Measurements from ENCODE around the gene ADGRV1.

ADGRV1 gene

DNA sequence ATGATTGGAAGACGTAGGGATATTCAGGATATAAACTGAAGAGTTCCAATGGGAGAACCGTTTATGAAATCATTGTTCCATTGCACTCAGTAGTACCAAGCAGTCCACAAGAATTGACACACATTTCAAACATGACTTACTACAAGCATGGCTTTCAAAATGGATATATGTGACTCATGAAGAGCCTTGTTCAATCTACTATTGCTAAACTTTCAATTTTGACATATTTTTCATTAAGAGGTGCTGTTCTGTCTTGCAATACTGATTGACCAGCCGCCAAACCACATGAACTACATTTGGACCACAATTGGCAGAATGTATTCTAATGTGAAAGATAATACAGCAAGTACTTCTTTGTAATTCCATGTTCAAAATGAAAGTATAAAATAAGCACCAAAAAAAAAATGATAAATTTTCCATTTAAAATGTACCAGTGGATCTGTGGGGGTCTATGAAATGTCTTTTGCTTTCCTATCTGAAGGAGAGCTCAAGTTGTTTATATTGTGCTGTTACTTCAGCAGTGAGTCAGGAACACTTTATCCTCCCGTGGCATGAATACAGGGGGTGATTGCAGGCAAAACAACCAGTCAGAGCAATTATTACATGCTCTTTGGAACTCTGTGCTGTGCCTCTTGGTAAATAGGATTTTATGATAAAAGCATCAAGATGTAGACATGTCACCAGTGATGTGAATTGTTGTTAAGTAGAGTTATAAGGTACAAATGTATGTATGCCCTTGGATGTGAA is 458.5 kb downstream of the ADGRV1 start:
- DNase-seq (ENCODE audit: low read depth in 1 of 2, low spot score in 1 of 2), result no peak
- in situ Hi-C loops (cut with HindIII; ENCODE audit: low pct_unique_long_range_greater_than_20kb, low sequenced_read_pairs), result no loop called here
- no peak for TF ChIP-seq JUND (IDR thresholded peaks at IDR 0.05; ENCODE audit: low read depth)

DNA sequence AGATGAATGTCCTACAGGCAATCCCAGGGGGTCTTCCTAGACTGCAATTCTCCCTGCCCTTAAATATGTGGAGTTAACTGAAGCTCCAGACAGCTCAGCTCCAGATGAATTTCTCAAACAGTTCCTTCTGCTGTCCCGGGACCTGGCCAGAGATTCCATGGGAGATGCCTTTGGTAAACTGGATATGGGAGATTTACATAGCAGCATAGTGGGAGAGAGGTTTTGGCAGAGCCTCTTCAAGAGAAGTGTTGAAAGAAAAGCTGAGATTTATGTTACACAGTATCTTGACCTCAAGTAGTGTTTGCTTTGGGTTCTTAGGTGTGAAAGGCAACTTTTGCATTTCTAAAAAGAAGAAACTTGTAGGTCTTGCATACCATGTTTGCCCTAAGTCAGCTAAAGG is 459.6 kb downstream of the ADGRV1 start:
- in situ Hi-C loops (cut with HindIII; ENCODE audit: low pct_unique_long_range_greater_than_20kb, low sequenced_read_pairs), result no loop called here
- no peak for DNase-seq (ENCODE audit: low read depth in 1 of 2, low spot score in 1 of 2)
- TF ChIP-seq JUND (IDR thresholded peaks at IDR 0.05; ENCODE audit: low read depth), result no peak

DNA sequence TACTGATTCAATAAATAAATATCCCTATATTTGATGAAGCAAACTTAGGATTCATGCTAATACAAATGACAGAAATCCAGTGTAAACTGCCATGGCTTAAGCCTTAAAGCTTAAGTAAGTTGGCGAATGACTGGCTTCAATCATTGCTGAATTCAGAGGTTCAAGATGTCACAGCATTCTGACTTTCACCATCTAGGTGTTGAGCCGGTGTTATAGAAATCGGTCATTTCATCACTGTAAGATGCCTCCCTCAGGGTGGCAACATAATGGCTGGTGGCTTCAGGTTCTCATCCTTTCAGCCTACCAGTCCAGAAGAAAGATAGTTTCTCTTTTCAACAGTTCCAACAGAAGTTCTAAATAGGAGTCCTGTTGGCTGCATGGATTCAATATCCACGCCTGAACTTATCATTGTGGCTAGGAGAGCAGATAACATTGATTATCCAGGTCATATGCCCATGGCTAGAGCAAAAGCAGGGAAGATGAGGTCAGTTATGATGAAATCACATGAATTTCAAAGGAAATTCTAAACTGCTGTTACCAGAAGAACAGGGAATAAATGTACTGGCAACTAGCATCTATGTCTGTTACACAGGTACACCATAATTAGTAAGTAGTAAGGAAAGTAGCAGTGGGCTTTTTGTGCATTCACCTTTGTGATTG is 460.2 kb downstream of the ADGRV1 start:
- in situ Hi-C loops (cut with HindIII; ENCODE audit: low pct_unique_long_range_greater_than_20kb, low sequenced_read_pairs), result no loop called here
- TF ChIP-seq JUND (IDR thresholded peaks at IDR 0.05; ENCODE audit: low read depth), result no peak
- no peak for DNase-seq (ENCODE audit: low read depth in 1 of 2, low spot score in 1 of 2)

GRCh38 chr5:91020065-91020800 is 461.6 kb downstream of the ADGRV1 start:
- in situ Hi-C loops (cut with HindIII; ENCODE audit: low pct_unique_long_range_greater_than_20kb, low sequenced_read_pairs), result no loop called here
- no peak for DNase-seq (ENCODE audit: low read depth in 1 of 2, low spot score in 1 of 2)
- TF ChIP-seq JUND (IDR thresholded peaks at IDR 0.05; ENCODE audit: low read depth), result no peak

DNA sequence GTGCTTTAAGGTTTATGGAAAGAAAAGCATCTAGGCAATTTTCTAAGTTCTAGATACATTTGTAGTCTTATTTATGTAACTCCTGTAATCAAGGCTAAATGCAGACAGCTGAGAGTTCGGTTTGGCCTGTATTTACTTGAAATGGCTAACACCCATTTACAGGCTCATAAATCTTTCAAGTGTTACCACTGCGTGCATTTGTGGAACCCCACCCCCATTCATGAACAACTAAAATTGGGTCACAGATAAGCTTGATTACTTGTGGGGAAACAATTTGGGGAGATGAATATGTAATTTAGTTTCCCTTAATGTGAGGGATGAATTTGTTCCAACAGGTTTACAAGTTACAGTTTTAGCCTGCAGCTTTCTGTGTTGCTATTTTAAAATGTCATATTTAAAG is 463.9 kb downstream of the ADGRV1 start:
- DNase-seq (ENCODE audit: low read depth in 1 of 2, low spot score in 1 of 2), result no peak
- no peak for TF ChIP-seq JUND (IDR thresholded peaks at IDR 0.05; ENCODE audit: low read depth)
- in situ Hi-C loops (cut with HindIII; ENCODE audit: low pct_unique_long_range_greater_than_20kb, low sequenced_read_pairs), result no loop called here

DNA sequence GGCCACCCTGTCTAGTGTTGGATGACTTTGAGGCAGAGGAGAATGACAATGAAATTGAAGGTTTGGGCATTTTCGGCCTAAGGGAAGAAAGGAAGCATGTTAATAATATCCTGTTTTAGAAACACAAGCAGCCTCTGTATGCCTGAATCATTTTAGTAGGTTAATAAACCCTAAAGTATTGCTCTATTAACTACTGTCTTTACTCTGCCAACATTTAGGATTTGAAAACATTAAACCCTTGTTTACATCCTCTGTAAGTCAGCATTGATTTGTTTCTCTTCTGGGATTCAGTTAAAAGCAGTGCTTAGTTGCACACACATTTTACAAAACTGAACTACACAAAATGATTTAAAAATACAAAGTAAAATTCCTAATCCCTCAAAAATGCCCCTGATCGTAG is 465.6 kb downstream of the ADGRV1 start:
- TF ChIP-seq JUND (IDR thresholded peaks at IDR 0.05; ENCODE audit: low read depth), result no peak
- in situ Hi-C loops (cut with HindIII; ENCODE audit: low pct_unique_long_range_greater_than_20kb, low sequenced_read_pairs), result no loop called here

GRCh38 chr5:91024727-91025126 is 466.1 kb downstream of the ADGRV1 start:
- no peak for TF ChIP-seq JUND (IDR thresholded peaks at IDR 0.05; ENCODE audit: low read depth)
- DNase-seq (ENCODE audit: low read depth in 1 of 2, low spot score in 1 of 2), result no peak
- in situ Hi-C loops (cut with HindIII; ENCODE audit: low pct_unique_long_range_greater_than_20kb, low sequenced_read_pairs), result no loop called here

More for the DNA sequence above, 465.6 kb downstream of the ADGRV1 start:
- DNase-seq (ENCODE audit: low read depth in 1 of 2, low spot score in 1 of 2), result no peak

DNA sequence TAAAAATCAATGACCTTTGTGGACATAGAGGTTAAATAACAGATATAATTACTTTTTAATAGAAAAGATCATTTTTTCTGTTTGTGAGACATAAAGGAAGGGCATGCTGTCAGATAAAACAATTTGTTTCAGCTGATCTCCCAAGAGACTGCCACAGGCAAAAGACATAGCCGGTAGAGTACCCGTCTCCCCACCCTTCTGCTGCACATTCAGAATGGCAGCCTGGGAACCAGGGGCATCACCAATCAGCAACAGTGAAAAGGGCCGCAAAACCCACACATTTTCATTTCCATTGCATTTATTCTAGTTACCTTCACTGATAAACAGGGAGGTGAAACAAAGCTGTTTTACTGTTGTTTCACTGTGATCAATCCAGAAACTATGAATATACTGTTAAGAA is 466.9 kb downstream of the ADGRV1 start:
- in situ Hi-C loops (cut with HindIII; ENCODE audit: low pct_unique_long_range_greater_than_20kb, low sequenced_read_pairs), result no loop called here
- no peak for DNase-seq (ENCODE audit: low read depth in 1 of 2, low spot score in 1 of 2)
- no peak for TF ChIP-seq JUND (IDR thresholded peaks at IDR 0.05; ENCODE audit: low read depth)

DNA sequence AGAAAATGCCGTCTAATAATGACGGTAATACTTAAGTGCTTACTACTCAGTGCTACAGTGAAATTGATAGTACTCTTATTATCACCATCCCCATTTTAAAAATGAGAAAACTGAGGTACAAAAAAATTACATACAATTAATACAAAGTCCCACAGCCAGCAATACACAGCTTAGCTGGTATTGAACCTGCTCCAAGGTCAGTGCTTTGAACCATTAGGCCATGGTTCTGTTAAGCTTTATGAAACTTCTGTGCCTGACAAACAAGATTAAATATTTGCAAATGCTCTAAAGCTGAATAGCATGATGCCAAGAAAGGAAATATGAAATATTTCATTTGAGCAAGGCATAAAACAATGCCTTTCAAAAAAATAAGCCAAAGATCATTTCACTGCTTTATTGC is 467.4 kb downstream of the ADGRV1 start:
- DNase-seq (ENCODE audit: low read depth in 1 of 2, low spot score in 1 of 2), result no peak
- in situ Hi-C loops (cut with HindIII; ENCODE audit: low pct_unique_long_range_greater_than_20kb, low sequenced_read_pairs), result no loop called here
- no peak for TF ChIP-seq JUND (IDR thresholded peaks at IDR 0.05; ENCODE audit: low read depth)

GRCh38 chr5:91026466-91026865 is 467.9 kb downstream of the ADGRV1 start:
- in situ Hi-C loops (cut with HindIII; ENCODE audit: low pct_unique_long_range_greater_than_20kb, low sequenced_read_pairs), result no loop called here
- DNase-seq (ENCODE audit: low read depth in 1 of 2, low spot score in 1 of 2), result peak in 1 of 2 experiments; percentile 11
- no peak for TF ChIP-seq JUND (IDR thresholded peaks at IDR 0.05; ENCODE audit: low read depth)

- TF ChIP-seq JUND (IDR thresholded peaks at IDR 0.05; ENCODE audit: low read depth), result no peak
- in situ Hi-C loops (cut with HindIII; ENCODE audit: low pct_unique_long_range_greater_than_20kb, low sequenced_read_pairs), result no loop called here
- DNase-seq (ENCODE audit: low read depth in 1 of 2, low spot score in 1 of 2), result peak in 1 of 2 experiments; percentile 36
These were observed 469.0 kb downstream of the ADGRV1 start for GRCh38 chr5:91027405-91028139.

- in situ Hi-C loops (cut with HindIII; ENCODE audit: low pct_unique_long_range_greater_than_20kb, low sequenced_read_pairs), result no loop called here
These were observed 469.9 kb downstream of the ADGRV1 start for GRCh38 chr5:91028499-91028956.

More at GRCh38 chr5:91028499-91028956, 469.9 kb downstream of the ADGRV1 start:
- no peak for DNase-seq (ENCODE audit: low read depth in 1 of 2, low spot score in 1 of 2)
- no peak for TF ChIP-seq JUND (IDR thresholded peaks at IDR 0.05; ENCODE audit: low read depth)
